Osteoblast (primary cell): ENCODE data around the gene SH3RF3. TPM values are rescaled to one million over a fixed set of nuclear protein-coding genes. Genes with fewer than 3 reads are reported as not detected.

Experiments
- DNase-seq: peaks from one replicate; pipeline ENCODE4 v3.0.0; 2011; ENCODE audit warnings: low spot score, mixed read lengths; ENCODE audit not compliant: insufficient read length; ENCODE audit errors: missing footprints
- H2AFZ ChIP-seq: 2 replicates; pipeline ENCODE4 v1.6.0; 2011; ENCODE audit warnings: mild to moderate bottlenecking, low read length
- H3K27ac ChIP-seq: 2 replicates; pipeline ENCODE4 v1.5.1; 2011; ENCODE audit warnings: mild to moderate bottlenecking, low read depth, low read length, moderate library complexity
- H3K27me3 ChIP-seq: 2 replicates; pipeline ENCODE4 v1.6.0; 2012; ENCODE audit warnings: mild to moderate bottlenecking, control low read depth, inconsistent platforms, low read length, moderate library complexity; ENCODE audit not compliant: insufficient read depth
- H3K36me3 ChIP-seq: 2 replicates; pipeline ENCODE4 v1.5.1; 2011; ENCODE audit warnings: mild to moderate bottlenecking, low read length, control low read depth, moderate library complexity; ENCODE audit not compliant: insufficient read depth
- H3K4me1 ChIP-seq: 2 replicates; pipeline ENCODE4 v1.5.1; 2011; ENCODE audit warnings: mild to moderate bottlenecking, low read length, control low read depth, moderate library complexity; ENCODE audit not compliant: insufficient read depth
- H3K4me2 ChIP-seq: 2 replicates; pipeline ENCODE4 v1.6.0; 2011; ENCODE audit warnings: mild to moderate bottlenecking, low read length; ENCODE audit not compliant: insufficient read depth
- H3K4me3 ChIP-seq: fragments of 200-600 bp; sonication (generic); 3 replicates; pipeline ENCODE4 v1.5.1; 2012; ENCODE audit warnings: mild to moderate bottlenecking, low read length, inconsistent platforms; ENCODE audit not compliant: insufficient read depth
- H3K79me2 ChIP-seq: 2 replicates; pipeline ENCODE4 v1.6.0; 2012; ENCODE audit warnings: mild to moderate bottlenecking, low read length, control low read depth, inconsistent platforms; ENCODE audit not compliant: insufficient read depth
- H3K9me3 ChIP-seq: 2 replicates; pipeline ENCODE4 v1.5.1; 2011; ENCODE audit warnings: low read depth, low read length, control low read depth
- H4K20me1 ChIP-seq: 2 replicates; pipeline ENCODE4 v1.6.0; 2012; ENCODE audit warnings: mild to moderate bottlenecking, low read length, control low read depth; ENCODE audit not compliant: insufficient read depth
- CTCF ChIP-seq: IDR thresholded peaks from 2 replicates; pipeline ENCODE4 v1.5.1; 2011; ENCODE audit warnings: mild to moderate bottlenecking, low read depth, low read length, moderate library complexity; ENCODE audit errors: extremely low read depth
- total RNA-seq: library from RNA; depleted of rRNA; stranded (reverse); fragments of >200 nt; gene quantifications from 2 replicates; pipeline ENCODE4 v1.2.3, GENCODE V29; 2012

The SH3RF3 gene
- total RNA-seq, 1 donor: 14.8 TPM

GRCh38 chr2:109123586-109124201 lies 5.3 kb upstream of the SH3RF3 start:
- Histone ChIP-seq H3K4me2 (no peak overlapping the region), H3K27me3 (peaks cover 34% of the 10 kb centered on the region), H3K36me3 (no peaks in the 10 kb centered on the region), H4K20me1 (peaks cover 10% of the 10 kb centered on the region), H3K27ac (no peak overlapping the region), H3K79me2 (peaks cover 4% of the 10 kb centered on the region), H2AFZ (no peak overlapping the region), H3K4me1 (peaks cover 33% of the 10 kb centered on the region), H3K4me3 (no peak overlapping the region), H3K9me3 (no peaks in the 10 kb centered on the region)
- TF ChIP-seq CTCF: no peak
- DNase-seq: no peak

GRCh38 chr2:109124982-109125592 lies 3.9 kb upstream of the SH3RF3 start:
- Histone ChIP-seq H2AFZ (no peak overlapping the region), H3K4me1 (peaks cover 33% of the 10 kb centered on the region), H4K20me1 (peaks cover 10% of the 10 kb centered on the region), H3K27me3 (peaks cover 26% of the 10 kb centered on the region), H3K79me2 (peaks cover 18% of the 10 kb centered on the region), H3K36me3 (no peaks in the 10 kb centered on the region), H3K4me2 (peak overlapping the region; percentile 71), H3K27ac (peak overlapping the region; percentile 68), H3K9me3 (no peaks in the 10 kb centered on the region), H3K4me3 (peak overlapping the region; percentile 26)
- DNase-seq: peak; percentile 89
- TF ChIP-seq CTCF: no peak

GRCh38 chr2:109125593-109126500 lies 3.2 kb upstream of the SH3RF3 start:
- Histone ChIP-seq H3K4me1 (peaks cover 36% of the 10 kb centered on the region), H3K36me3 (no peaks in the 10 kb centered on the region), H3K27ac (peak overlapping the region; percentile 68), H3K4me2 (peak overlapping the region; percentile 71), H3K9me3 (no peaks in the 10 kb centered on the region), H2AFZ (no peak overlapping the region), H3K27me3 (peaks cover 26% of the 10 kb centered on the region), H3K79me2 (peaks cover 24% of the 10 kb centered on the region), H4K20me1 (peaks cover 10% of the 10 kb centered on the region), H3K4me3 (peak overlapping the region; percentile 37)
- TF ChIP-seq CTCF: no peak
- DNase-seq: peak; percentile 95

GRCh38 chr2:109126501-109126860 lies 2.5 kb upstream of the SH3RF3 start:
- DNase-seq: peak; percentile 97

More at GRCh38 chr2:109126501-109126860, 2.5 kb upstream of the SH3RF3 start:
- Histone ChIP-seq H3K4me1 (peaks cover 42% of the 10 kb centered on the region), H3K9me3 (no peaks in the 10 kb centered on the region), H4K20me1 (peaks cover 16% of the 10 kb centered on the region), H3K36me3 (no peaks in the 10 kb centered on the region), H3K4me3 (peak overlapping the region; percentile 37), H3K27me3 (peaks cover 21% of the 10 kb centered on the region), H3K27ac (peak overlapping the region; percentile 68), H2AFZ (no peak overlapping the region), H3K79me2 (peaks cover 31% of the 10 kb centered on the region), H3K4me2 (peak overlapping the region; percentile 71)
- TF ChIP-seq CTCF: no peak
